ENCODE results near the gene CAPN3. TPM values are rescaled to one million over a fixed set of nuclear protein-coding genes. Genes with fewer than 3 reads are reported as not detected.

CAPN3 gene
- total RNA-seq, 3 donors from 2014 or later (not counting 1 experiment from before 2014, with no cell fraction given), result 5.5 to 10.8 (median 6.8) TPM

- peaks cover 57% of the 10 kb centered on the region for H3K36me3 ChIP-seq (ENCODE audit: control insufficient read depth, insufficient read depth, low read length)
- intact Hi-C loops (cut with micrococcal nuclease), result no loop called here
- no peaks in the 10 kb centered on the region for H3K9me3 ChIP-seq (ENCODE audit: control insufficient read depth, insufficient read depth, low read length)
- no peak overlapping the region for H3K4me3 Mint-ChIP-seq
- no peak overlapping the region for H3K27ac ChIP-seq (ENCODE audit: low read length)
- no peaks in the 10 kb centered on the region for H3K27me3 ChIP-seq (ENCODE audit: control insufficient read depth, insufficient read depth, low read length)
- H3K4me3 ChIP-seq (ENCODE audit: low read length), result no peak overlapping the region
- H3K4me1 ChIP-seq (ENCODE audit: control insufficient read depth, insufficient read depth, low read length), result no peaks in the 10 kb centered on the region
- ATAC-seq, result no peak
- TF ChIP-seq CTCF (IDR thresholded peaks at IDR 0.05), result no peak
- WGBS (ENCODE audit: insufficient coverage), result 98% methylated on average over 4 of the region's 4 CpGs
- no peaks in the 10 kb centered on the region for H3K27me3 Mint-ChIP-seq (ENCODE audit: low read depth in 2 of 2)
- DNase-seq, result no peak
- H3K4me1 Mint-ChIP-seq, result peaks cover 0 to 7% of the 10 kb centered on the region in 2 donors
- no peak overlapping the region for H3K27ac Mint-ChIP-seq
- peaks cover 21% of the 10 kb centered on the region for H3K36me3 Mint-ChIP-seq
- H3K9me3 Mint-ChIP-seq, result no peaks in the 10 kb centered on the region
Measured at GRCh38 chr15:42450425-42450790, 91.1 kb downstream of the CAPN3 start.

- Mint-ChIP-seq H3K27ac (no peak overlapping the region), H3K36me3 (peaks cover 21% of the 10 kb centered on the region), H3K4me3 (no peak overlapping the region), H3K4me1 (peaks cover 13 to 22% of the 10 kb centered on the region in 2 donors), H3K9me3 (no peaks in the 10 kb centered on the region), H3K27me3 (ENCODE audit: low read depth in 2 of 2) (no peaks in the 10 kb centered on the region)
- no peaks in the 10 kb centered on the region for H3K4me1 ChIP-seq (ENCODE audit: control insufficient read depth, insufficient read depth, low read length)
- intact Hi-C loops (cut with micrococcal nuclease), result no loop called here
- H3K27me3 ChIP-seq (ENCODE audit: control insufficient read depth, insufficient read depth, low read length), result no peaks in the 10 kb centered on the region
- TF ChIP-seq CTCF (IDR thresholded peaks at IDR 0.05), result no peak
- H3K36me3 ChIP-seq (ENCODE audit: control insufficient read depth, insufficient read depth, low read length), result peaks cover 34% of the 10 kb centered on the region
- no peak overlapping the region for H3K27ac ChIP-seq (ENCODE audit: low read length)
- WGBS (ENCODE audit: insufficient coverage), result no CpG with 5 or more reads among the region's 3 CpGs
- ATAC-seq, result no peak
- H3K4me3 ChIP-seq (ENCODE audit: low read length), result no peak overlapping the region
- no peaks in the 10 kb centered on the region for H3K9me3 ChIP-seq (ENCODE audit: control insufficient read depth, insufficient read depth, low read length)
- DNase-seq, result no peak
Measured at GRCh38 chr15:42453826-42454225, 94.5 kb downstream of the CAPN3 start.

GRCh38 chr15:42456531-42456930 is 97.2 kb downstream of the CAPN3 start:
- DNase-seq (no peak), ATAC-seq (no peak)
- peaks cover 13 to 23% of the 10 kb centered on the region in 2 donors for H3K4me1 Mint-ChIP-seq
- H3K27ac Mint-ChIP-seq, result no peak overlapping the region
- intact Hi-C loops (cut with micrococcal nuclease), result no loop called here
- Histone ChIP-seq H3K4me1 (ENCODE audit: control insufficient read depth, insufficient read depth, low read length) (no peaks in the 10 kb centered on the region), H3K4me3 (ENCODE audit: low read length) (no peak overlapping the region), H3K9me3 (ENCODE audit: control insufficient read depth, insufficient read depth, low read length) (no peaks in the 10 kb centered on the region), H3K27me3 (ENCODE audit: control insufficient read depth, insufficient read depth, low read length) (no peaks in the 10 kb centered on the region), H3K36me3 (ENCODE audit: control insufficient read depth, insufficient read depth, low read length) (peaks cover 9% of the 10 kb centered on the region), H3K27ac (ENCODE audit: low read length) (no peak overlapping the region)
- H3K4me3 Mint-ChIP-seq, result no peak overlapping the region
- H3K27me3 Mint-ChIP-seq (ENCODE audit: low read depth in 2 of 2), result no peaks in the 10 kb centered on the region
- peaks cover 5% of the 10 kb centered on the region for H3K36me3 Mint-ChIP-seq
- H3K9me3 Mint-ChIP-seq, result no peaks in the 10 kb centered on the region
- no peak for TF ChIP-seq CTCF (IDR thresholded peaks at IDR 0.05)

GRCh38 chr15:42456971-42457370 is 97.7 kb downstream of the CAPN3 start:
- H3K27ac ChIP-seq (ENCODE audit: low read length), result no peak overlapping the region
- WGBS (ENCODE audit: insufficient coverage), result 63% methylated on average over 3 of the region's 3 CpGs
- Mint-ChIP-seq H3K4me1 (peaks cover 13 to 24% of the 10 kb centered on the region in 2 donors), H3K36me3 (peaks cover under 1% of the 10 kb centered on the region), H3K27ac (no peak overlapping the region), H3K9me3 (no peaks in the 10 kb centered on the region), H3K27me3 (ENCODE audit: low read depth in 2 of 2) (no peaks in the 10 kb centered on the region), H3K4me3 (no peak overlapping the region)
- no peak overlapping the region for H3K4me3 ChIP-seq (ENCODE audit: low read length)
- no peak for TF ChIP-seq CTCF (IDR thresholded peaks at IDR 0.05)
- intact Hi-C loops (cut with micrococcal nuclease), result no loop called here
- ATAC-seq (no peak), DNase-seq (no peak)
- H3K36me3 ChIP-seq (ENCODE audit: control insufficient read depth, insufficient read depth, low read length), result peaks cover 6% of the 10 kb centered on the region
- H3K27me3 ChIP-seq (ENCODE audit: control insufficient read depth, insufficient read depth, low read length), result no peaks in the 10 kb centered on the region
- H3K4me1 ChIP-seq (ENCODE audit: control insufficient read depth, insufficient read depth, low read length), result no peaks in the 10 kb centered on the region
- H3K9me3 ChIP-seq (ENCODE audit: control insufficient read depth, insufficient read depth, low read length), result no peaks in the 10 kb centered on the region

Data from natural killer cell (primary cell).